HG03342 (cell line): Measurements from ENCODE around the gene PPP1R16B.
"Not testable (repeated sequence)": the region's sequence is repeated elsewhere in the genome, so short reads cannot be mapped to it uniquely, and the experiment has no call there.

Experiments used
- ATAC-seq: cut with Tn5 transposase; IDR thresholded peaks from one replicate; pipeline ENCODE4 v1.9.1; 2021; ENCODE audit warnings: mild to moderate bottlenecking, moderate library complexity; ENCODE audit not compliant: unreplicated experiment

PPP1R16B gene

DNA sequence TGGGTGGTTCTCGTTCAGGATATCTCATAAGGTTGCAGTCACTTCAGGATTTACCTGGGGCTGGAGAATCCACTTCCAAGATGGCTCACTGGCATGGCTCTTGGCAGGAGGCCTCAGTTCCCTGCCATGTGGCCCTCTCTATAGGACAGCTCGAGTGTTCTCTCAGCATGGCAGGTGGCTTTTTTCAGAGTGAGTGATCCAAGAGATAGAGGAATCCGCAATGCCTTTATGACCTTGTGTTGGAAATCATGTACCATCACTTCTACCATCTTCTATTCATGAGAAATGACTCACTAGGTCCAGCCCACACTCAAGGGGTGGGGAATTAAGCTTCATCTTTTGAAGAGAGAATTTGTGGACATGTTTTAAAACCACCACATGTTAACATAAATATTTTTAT is 37.8 kb downstream of the PPP1R16B start:
- no peak for ATAC-seq

DNA sequence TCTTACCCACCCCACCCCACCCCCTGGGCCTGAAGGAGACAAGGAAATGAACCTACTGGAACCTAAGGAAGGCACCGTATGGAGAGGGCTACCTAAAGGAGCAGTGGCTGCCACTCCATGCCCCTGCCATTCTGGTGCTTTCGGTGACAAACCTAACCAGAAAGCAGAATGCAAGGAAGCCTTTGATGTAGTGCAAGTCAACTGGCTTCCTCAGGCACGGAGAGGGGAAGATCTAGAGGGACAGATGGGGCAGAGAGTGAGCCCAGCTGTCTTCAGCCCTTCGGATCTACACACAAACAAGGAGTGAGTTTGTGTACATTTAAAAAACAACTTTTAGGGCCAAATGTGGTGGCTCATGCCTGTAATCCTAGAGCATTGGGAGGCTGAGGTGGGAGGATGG is 39.5 kb downstream of the PPP1R16B start:
- no peak for ATAC-seq

DNA sequence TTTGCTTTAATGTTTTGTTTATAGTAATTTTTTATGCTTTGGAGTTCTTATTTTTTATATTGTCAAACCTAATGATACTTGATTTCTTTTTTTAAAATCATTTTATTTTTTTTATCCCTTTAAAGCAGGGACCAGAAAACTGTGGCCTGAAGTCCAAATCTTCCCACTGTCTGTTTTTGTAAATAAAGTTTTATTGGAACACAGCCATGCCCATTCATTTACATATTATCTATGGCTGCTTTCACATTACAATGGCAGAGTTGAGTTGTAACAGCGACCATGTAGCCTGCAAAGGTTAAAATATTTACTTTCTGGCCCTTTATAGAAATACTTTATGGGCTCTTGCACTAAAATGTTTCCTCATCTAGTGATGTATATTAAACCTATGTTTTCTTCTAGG is 42.3 kb downstream of the PPP1R16B start:
- ATAC-seq = no peak

DNA sequence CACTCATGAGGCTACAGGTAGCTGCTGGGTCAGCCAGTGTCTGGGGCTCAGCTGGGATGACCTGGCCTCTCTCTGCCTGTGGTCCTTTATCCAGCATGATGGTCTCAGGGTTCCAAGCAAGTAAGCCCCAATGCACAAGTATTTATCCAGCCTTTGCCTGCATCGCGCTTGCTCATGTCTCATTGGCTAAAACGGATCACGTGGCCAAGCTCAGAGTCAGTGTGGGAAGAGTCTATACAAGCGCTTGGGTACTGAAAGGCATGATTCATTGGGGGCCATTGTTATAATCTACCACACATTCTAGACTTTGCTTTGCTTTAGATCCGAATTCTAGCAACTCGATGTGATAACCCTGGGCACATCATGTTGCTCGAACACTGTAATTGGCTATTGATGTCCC is 48.3 kb downstream of the PPP1R16B start:
- no peak for ATAC-seq

DNA sequence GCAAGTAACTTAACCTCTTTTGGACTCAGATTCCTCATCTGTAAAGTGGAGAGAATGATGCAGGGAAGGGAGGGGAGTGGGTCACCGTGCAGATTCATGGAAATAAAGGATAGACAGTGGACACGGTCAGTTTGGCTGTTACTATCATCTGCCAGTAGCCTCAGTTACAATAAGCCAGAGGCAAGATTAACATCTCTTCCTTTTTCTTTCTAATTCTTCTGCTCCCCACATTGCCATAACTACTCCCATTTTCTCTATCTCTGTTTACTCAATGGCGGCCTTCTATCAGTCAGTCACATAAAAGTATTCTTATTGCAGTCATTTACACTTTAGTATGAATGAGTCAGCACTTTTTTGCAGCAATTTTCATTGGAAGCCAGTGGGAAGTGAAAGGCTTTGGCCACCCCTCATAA is 49.2 kb downstream of the PPP1R16B start:
- ATAC-seq = no peak

DNA sequence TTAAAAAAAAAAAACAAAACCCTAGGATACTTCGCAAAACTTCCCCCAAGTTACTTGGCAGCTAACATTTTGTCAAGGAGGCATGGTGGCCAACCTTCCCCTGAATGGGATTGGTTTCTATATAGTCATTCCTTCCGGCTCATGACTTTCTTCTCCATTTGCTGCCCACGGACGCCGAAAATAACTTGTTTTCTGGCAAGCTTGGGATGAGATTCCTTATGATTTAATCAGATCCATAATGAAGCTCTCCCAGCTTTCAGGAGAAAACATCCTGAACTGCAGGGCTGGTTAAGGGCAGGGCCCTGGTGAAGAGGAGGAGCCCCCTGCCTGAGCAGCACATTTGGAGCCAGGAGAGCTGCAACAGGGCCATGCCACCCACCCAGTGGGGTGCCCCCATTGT is 49.9 kb downstream of the PPP1R16B start:
- ATAC-seq = no peak

DNA sequence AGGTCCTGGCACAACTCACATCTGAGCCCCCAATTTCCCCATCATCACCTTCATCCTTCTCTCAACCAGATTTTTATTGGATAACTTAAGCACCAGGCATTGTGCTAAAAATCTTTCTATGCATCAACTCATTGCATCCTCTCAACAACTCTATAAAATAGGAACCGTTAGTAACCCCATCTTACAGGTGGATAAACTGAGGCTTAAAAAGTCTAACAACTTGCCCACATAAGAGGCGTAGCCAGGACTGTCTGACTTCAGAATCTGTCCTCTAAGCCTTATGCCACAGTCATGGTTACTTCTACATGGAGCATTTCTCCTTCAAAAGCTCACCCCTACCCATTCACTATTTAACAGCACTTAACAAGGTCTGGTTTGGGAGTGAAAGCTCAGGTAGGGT is 51.1 kb downstream of the PPP1R16B start:
- no peak for ATAC-seq

DNA sequence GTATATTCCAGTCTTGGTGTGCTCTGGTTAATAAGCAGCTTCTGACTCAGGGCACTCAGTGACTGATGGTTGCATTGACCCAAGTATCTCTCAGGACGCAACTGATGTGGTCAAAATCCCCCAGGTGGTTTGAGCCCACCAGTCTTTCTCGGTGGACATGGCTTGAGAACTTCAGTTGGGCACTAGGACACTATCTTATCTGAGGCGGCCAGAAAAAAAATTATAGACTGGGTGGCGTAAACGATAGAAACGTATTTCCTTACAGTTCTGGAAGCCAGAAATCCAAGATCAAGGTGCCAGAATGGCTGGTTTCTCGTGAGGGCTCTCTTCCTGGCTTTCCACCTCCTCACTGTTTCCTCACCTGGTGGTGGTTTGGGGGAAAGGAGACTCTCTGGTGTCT is 52.2 kb downstream of the PPP1R16B start:
- ATAC-seq = no peak

DNA sequence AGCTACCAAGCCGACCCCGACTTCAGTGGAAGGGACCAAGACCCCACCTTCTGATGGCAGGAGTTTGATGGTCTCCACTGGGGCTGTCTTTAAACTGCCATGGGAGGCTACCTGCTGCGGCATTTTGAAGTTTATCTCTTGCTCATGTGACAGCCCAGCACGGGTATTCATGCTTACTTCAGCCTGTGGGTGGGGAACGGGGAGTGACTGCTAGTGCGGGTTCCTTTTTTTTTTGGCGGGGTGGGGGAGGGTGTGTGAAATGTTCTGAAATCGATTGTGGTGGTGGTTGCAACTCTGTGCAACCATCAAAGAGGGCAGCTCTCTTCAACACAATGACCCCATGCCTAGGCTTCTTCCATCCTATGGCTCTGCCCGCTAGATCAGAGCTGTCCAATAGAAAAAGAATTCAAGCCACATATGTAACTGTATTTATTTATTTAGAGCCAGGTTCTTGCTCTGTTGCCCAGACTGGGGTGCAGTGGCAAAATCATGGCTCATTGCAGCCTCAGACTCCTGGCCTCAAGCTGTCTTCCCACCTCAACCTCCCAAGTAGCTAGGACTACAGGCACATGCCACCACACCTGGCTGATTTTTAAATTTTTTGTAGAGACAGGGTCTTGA is 53.7 kb downstream of the PPP1R16B start:
- no peak for ATAC-seq

DNA sequence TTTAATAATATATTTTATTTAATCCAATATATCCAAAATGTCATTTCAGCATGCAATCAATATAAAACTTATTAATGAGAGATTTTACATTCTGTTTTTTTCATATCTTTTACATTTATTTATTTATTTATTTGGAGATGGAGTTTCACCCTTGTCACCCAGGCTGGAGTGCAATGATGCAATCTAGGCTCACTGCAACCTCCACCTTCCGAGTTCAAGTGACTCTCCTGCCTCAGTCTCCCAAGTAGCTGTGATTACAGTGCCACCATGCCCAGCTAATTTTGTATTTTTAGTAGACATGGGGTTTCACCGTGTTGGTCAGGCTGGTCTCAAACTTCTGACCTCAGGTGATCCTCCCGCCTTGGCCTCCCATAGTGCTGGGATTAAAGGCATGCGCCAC is 54.4 kb downstream of the PPP1R16B start:
- not testable (repeated sequence) for ATAC-seq

DNA sequence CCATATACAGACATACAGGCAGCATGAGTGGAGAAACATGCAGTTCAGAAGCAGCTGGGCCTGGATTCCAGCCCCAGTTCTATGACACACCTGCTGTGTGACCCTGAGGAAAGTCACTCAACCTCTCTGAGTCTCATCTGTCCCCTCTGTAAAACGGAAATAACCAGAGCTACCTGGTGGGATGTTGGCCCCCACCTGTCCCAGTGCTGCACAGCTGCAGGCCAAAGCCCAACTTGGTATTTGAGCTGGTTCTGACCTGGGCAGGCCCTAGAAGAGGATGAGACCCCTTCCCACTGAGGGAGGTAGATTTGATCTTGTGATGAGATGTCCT is 55.5 kb downstream of the PPP1R16B start:
- ATAC-seq = no peak

DNA sequence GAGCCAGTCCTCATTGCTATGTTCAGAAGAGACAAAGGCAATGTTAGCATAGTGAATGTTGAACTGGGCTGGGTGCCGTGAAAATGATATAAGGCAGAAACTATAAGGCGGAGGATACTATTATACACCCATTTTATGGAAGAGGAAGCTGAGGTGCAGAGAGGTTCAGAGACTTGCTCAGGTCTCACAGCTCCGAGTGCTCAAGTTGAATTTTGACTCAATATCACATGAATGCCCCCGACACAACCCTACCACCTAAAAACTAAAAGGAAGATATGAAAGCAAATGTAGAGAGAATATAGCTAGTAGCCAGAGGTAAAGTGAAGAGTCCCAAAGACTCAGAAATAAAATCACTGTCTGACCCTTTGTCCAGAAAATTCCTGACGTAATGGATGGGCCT is 56.7 kb downstream of the PPP1R16B start:
- no peak for ATAC-seq

DNA sequence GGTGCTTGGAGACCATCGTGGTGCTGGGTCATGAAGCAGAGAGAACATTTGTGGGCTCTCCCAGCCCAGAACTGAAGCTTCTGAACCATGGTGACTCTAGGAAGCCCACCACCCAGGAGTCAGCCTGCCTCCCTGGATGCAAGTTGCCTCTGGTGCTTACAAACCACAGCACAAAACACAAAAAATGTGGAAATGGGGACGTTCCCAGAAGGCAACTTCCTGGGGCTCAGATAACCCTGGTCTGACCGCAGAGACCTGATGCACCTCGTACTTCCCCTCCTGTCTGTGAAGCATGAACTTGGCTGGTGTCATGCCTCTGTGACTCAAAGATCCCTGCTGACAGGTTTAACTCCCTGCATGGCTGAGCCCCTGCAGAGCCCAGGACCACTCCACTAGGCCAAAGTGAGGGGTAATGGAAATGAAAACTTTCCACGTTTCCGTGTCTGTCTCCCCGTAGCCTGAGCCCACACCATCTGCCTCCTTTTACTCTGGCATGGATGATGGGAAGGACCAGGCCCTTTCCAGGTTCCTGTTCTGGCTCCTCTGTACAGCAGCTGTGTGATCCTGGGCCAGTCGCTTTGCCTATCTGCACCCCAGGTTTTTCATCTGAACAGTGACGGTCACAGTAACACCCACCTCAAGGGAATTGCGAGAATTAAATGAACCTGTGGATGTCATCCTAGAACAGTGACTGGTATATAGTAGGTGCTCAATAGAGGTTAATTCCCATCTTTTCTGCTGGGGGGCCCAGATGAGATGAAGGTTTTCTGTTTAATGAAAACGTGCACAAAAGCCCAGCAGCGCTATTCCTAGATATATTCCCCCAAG is 57.7 kb downstream of the PPP1R16B start:
- ATAC-seq = peak; percentile 64

DNA sequence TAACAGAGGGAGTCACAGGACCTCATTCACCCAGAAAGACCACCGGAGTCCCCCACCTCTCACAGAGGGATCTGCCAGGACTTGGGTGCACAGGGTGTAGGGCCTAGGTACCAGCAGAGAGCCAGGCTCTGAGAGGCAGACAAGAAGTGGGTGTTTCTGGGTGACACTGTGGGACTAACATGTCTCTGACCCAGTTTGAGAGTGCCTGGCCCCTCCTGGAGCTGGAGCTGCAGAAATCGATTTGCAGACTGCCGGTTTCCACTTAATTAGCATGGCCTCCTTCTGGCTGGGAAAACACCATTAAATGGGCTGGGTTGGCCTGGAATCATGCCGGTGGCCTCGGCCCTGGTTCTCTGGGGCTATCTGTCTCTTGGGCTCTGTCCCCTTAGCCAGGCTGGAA is 59.2 kb downstream of the PPP1R16B start:
- ATAC-seq = no peak

DNA sequence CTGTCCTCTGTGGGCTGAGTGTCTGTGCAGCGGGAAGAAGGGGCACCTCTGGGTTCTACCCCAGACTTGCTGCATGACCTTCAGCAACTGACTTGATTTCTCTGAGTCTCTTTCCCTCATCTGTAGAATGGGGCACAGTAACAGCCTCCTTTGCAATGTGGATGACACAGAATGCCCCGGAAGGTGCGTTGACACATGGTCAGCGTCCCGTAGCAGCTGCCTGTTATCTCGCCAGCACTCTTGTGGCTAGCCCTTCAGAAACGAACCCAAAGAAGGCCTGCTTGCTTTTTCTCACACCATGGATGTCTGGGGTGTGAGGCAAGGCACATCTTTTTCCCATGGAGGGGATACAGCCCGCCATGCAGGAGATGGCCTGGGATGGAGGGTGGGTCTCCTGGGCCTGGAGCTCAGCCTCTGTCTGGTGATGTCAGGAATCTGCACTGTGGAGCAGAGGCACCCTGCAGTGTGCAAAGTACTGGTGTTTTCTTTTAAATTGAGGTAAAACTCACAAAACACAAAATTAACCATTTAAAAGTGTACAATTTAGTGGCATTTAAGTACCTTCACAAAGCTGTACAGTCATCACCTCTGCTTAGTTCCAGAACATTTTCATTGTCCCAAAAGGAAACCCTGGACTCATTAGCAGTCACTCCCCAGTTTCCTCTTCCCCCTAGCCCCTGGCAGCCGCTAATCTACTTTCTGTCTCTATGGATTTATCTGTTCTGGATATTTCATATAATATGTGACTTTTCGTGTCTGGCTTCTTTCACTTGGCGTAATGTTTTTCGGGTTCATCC is 61.0 kb downstream of the PPP1R16B start:
- no peak for ATAC-seq

DNA sequence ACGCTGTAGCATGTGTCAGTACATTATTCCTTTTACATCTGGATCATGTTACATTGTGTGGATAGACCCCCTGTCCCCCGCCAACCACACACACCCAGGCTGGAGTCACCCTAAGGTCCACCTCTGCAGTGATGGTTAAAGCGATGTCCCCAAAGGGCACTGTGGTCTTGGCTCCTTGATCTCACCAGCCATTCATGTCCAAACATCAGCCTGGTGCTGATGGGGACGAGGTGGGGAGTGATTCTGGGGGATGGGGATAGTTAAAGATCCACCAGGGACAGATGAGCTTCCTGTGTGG is 61.5 kb downstream of the PPP1R16B start:
- ATAC-seq = no peak

DNA sequence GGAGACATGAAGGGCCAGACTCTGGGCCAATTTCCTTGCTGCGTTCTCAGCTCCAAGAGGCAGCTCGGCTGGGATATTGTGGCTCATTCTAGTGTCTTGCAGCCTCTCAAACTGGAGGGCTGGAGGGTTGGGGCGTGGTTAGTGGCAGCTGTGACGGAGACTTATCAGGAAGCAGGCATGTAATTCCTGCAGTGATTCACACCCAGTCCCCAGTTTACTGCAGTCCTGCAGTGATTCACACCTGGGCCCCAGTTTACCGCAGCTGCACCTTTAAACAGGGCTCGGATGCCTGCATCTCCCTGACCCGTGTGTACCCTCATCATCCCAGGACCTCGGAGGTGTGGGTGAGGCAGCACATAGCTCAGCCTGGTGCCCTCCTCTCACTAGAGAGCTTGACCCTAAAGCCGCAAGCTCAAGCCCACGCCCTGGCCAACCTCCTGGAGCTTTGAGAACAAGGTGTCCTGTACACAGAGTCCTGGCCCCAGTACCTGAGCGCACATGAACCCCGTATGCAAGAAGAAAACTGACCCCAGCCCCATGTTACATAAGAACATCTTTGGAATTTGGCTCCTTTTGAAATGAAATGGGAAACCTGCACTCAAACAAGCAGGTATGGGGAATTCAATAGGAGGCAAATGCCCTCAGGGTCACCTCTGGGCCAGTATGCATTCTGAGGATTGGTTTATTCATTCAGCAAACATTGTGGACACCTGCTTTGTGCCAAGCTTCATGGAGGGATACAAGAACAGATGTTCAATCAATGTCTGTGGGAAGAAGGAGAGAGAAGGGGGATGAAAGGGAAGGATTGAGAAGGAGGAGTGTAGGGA is 65.4 kb downstream of the PPP1R16B start:
- ATAC-seq = no peak

DNA sequence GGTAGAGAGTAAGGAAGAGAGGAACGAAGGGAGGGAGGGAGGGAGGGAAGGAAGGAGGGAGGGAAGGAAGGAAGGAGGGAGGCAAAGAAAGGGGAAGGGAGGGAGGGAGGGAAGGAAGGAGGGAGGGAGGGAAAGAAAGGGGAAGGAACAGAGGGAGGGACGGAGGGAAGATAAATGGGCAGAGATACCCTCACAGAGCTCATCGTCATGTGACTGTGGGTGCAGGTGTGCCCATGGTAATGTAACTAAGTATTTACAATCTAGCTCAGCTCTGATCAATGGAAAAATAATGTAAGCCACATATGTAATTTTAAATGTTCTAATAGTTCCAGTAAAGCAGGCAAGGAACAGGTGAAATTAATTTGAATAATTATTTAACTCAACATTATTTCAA is 66.1 kb downstream of the PPP1R16B start:
- no peak for ATAC-seq

DNA sequence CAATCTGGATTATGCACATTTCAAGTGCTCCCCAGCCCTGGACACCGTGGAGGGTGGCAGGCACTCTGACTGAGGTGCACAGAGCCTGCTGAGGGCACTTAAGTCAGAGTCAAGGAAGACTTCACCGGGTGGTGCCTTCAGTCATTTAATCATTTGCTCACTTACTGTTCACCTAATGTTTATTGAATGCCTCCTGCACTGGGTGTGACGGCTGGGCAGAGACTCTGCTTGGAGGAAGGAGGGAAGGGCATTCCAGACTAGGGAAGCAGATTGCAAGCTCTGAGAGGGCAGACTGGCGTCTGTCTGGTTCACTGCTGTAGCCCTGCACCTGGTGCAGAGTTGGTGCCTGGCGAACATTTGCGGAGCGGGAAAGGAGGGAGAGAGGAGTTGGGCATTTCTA is 66.5 kb downstream of the PPP1R16B start:
- no peak for ATAC-seq

DNA sequence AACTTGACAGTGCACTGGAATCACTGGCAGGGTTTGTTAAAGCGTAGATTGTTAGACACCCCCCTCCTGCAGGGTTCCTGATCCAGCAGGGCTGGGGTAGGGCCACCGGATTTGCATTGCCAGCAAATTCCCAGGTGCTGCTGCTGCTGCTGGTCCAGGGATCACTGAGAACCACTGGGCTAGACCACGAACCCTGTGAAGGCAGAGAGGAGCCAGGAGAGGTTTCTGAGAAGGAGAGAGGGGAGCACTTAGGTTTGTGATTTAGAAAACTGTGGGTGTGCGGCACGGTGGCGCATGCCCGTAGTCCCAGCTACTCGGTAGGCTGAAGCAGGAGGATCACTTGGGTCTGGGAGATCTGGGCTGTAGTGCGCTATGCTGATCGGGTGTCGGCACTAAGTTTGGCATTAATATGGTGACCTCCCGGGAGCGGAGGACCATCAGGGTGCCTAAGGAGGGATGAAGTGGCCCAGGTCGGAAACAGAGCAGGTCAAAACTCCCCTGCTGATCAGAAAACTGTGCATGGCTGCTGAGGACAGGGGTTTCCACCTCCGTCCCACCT is 67.1 kb downstream of the PPP1R16B start:
- no peak for ATAC-seq

DNA sequence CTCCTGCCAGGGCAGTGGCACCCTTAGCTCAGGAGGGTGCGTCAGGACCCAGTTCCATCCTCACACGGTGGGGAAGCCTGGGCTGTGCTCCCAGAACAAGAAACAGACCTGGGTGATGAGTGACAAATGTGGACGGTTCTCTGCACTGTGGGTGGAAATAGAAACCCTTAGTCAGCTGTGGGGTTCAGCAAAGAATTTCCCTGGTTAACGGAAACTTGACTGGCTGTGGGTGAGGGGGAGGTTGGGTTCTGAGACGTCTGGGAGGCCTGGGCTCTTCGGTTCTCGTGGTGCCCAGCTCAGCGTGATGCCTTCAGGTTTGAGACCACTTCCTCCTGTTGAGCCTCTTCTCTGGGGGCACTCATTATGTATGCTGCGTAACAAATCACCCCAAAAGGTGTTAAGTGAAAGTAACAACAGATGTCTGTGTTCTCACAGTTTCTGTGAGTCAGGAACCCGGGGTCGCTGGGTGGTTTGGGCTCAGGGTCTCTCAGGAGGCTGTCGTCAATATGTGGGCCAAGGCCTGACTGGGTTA is 67.6 kb downstream of the PPP1R16B start:
- ATAC-seq = peak; percentile 53
